Panc1 (cell line): Measurements from ENCODE around the gene CCBE1. TPM values are rescaled to one million over a fixed set of nuclear protein-coding genes. Genes with fewer than 3 reads are reported as not detected.

ENCODE experiments used
- ATAC-seq: fragments of 200-7000 bp; cut with Tn5 transposase; 2 replicates; pipeline ENCODE4 v1.9.1; 2020; ENCODE audit warnings: mild to moderate bottlenecking, moderate library complexity
- BruUV-seq: library from RNA; stranded (reverse); fragments of 400-500 nt; replicated peaks from 2 replicates; lab custom pipeline; 2021; lab: Mats Ljungman, UMichigan
- CTCF ChIA-PET: fragments of 300-600 bp; sonication (Branson Sonifier 250); formaldehyde crosslinking; loops from one replicate; lab custom pipeline; 2022; ENCODE audit warnings: antibody characterized with exemption; lab: Charles Lee
- POLR2A ChIA-PET: fragments of 300-600 bp; sonication (Branson Sonifier 250); formaldehyde crosslinking; loops from one replicate; lab custom pipeline; 2022; ENCODE audit warnings: antibody characterized with exemption; lab: Charles Lee
- DNase-seq: peaks from one replicate; pipeline ENCODE4 v3.0.0-alpha.2; 2010; ENCODE audit warnings: low read depth, low spot score
- H3K27ac ChIP-seq: 2 replicates; pipeline ENCODE4 v1.5.1; 2011; ENCODE audit warnings: mild to moderate bottlenecking, low read length, inconsistent platforms
- H3K27me3 ChIP-seq: fragments of 200-500 bp; sonication (Bioruptor generic); 2 replicates; pipeline ENCODE4 v1.6.0; 2014; ENCODE audit warnings: low read length, inconsistent platforms; ENCODE audit not compliant: control insufficient read depth, insufficient read depth
- H3K36me3 ChIP-seq: fragments of 200-500 bp; sonication (Bioruptor generic); 2 replicates; pipeline ENCODE4 v1.5.1; 2014; ENCODE audit warnings: inconsistent platforms, mild to moderate bottlenecking, low read length, moderate library complexity; ENCODE audit not compliant: control insufficient read depth, insufficient read depth
- H3K4me1 ChIP-seq: 2 replicates; pipeline ENCODE4 v1.5.1; 2011; ENCODE audit warnings: inconsistent platforms, mild to moderate bottlenecking, low read length, moderate library complexity; ENCODE audit not compliant: control insufficient read depth, insufficient read depth
- H3K4me3 ChIP-seq, 2 experiments: 2 replicates each; pipeline ENCODE4 v1.5.1; 2011 to 2012; ENCODE audit warnings: low read depth in 2 of 2, low read length in 2 of 2, mild to moderate bottlenecking in 2 of 2, inconsistent platforms in 1 of 2, moderate library complexity in 1 of 2
- H3K9me3 ChIP-seq: fragments of 200-500 bp; sonication (Bioruptor generic); 2 replicates; pipeline ENCODE4 v1.5.1; 2014; ENCODE audit warnings: low read depth, mild to moderate bottlenecking, inconsistent platforms, low read length, moderate library complexity; ENCODE audit not compliant: control insufficient read depth, insufficient read depth
- CTCF ChIP-seq: fragments of 450-650 bp; IDR thresholded peaks from 2 replicates; pipeline ENCODE4 v1.5.1; 2017; ENCODE audit warnings: mild to moderate bottlenecking
- POLR2AphosphoS5 ChIP-seq: IDR thresholded peaks from 2 replicates; pipeline ENCODE4 v1.6.1; 2012; ENCODE audit warnings: mild to moderate bottlenecking, low read depth, low read length, moderate library complexity
- REST ChIP-seq, 2 experiments: IDR thresholded peaks; 2 replicates each; pipeline ENCODE4 v1.6.1; 2011 to 2012; ENCODE audit warnings: low read depth in 2 of 2, control low read depth in 1 of 2, low read length in 1 of 2, mild to moderate bottlenecking in 1 of 2, moderate library complexity in 1 of 2; ENCODE audit not compliant: insufficient read depth in 1 of 2
- SIN3A ChIP-seq: IDR thresholded peaks from 2 replicates; pipeline ENCODE4 v1.6.1; 2012; ENCODE audit warnings: low read depth, mild to moderate bottlenecking, low read length, moderate library complexity, borderline replicate concordance; ENCODE audit not compliant: insufficient read depth
- TCF7L2 ChIP-seq: IDR thresholded peaks from 2 replicates; pipeline ENCODE4 v1.6.1; 2011; ENCODE audit warnings: mild to moderate bottlenecking, low read depth, low read length, inconsistent platforms
- in situ Hi-C: cut with HindIII; loops from 2 replicates; pipeline ENCODE4 v1.10.0; 2016; ENCODE audit warnings: low sequenced_read_pairs, low pct_unique_long_range_greater_than_20kb
- intact Hi-C: fragments of 100-400 bp; cut with micrococcal nuclease; formaldehyde crosslinking; loops from one replicate; pipeline ENCODE4 v1.10.0; 2022; ENCODE audit not compliant: unreplicated experiment
- total RNA-seq: library from RNA; stranded (reverse); gene quantifications from one replicate; pipeline ENCODE4 v1.2.1, GENCODE V29; 2021; ENCODE audit not compliant: unreplicated experiment

Gene CCBE1
- total RNA-seq, 1 experiment from 2014 or later: 0.13 TPM

GRCh38 chr18:59607078-59607379, 90.2 kb downstream of the CCBE1 start:
- no peaks in the 10 kb centered on the region for H3K27me3 ChIP-seq
- H3K9me3 ChIP-seq: no peaks in the 10 kb centered on the region
- intact Hi-C loops (no loop called here), in situ Hi-C loops (no loop called here)
- H3K27ac ChIP-seq: no peak overlapping the region
- no peak overlapping the region for H3K4me3 ChIP-seq
- ChIA-PET POLR2A (no interaction called here), CTCF (no interaction called here)
- BruUV-seq: no TSS peak
- H3K36me3 ChIP-seq: no peaks in the 10 kb centered on the region
- TF ChIP-seq POLR2AphosphoS5 (no peak), TCF7L2 (no peak), REST (IDR thresholded peaks at IDR 0.05; ENCODE audit: insufficient read depth in 1 of 2, low read depth in 2 of 2, low read length in 1 of 2) (no peak), CTCF (no peak), SIN3A (no peak)
- DNase-seq (no peak), ATAC-seq (no peak)
- H3K4me1 ChIP-seq: no peaks in the 10 kb centered on the region

- no peak overlapping the region for H3K4me3 ChIP-seq
- DNase-seq: no peak
- no TSS peak for BruUV-seq
- no peaks in the 10 kb centered on the region for H3K36me3 ChIP-seq
- CTCF ChIA-PET: no interaction called here
- POLR2A ChIA-PET: no interaction called here
- no peak for ATAC-seq
- intact Hi-C loops (no loop called here), in situ Hi-C loops (no loop called here)
- no peaks in the 10 kb centered on the region for H3K27me3 ChIP-seq
- H3K9me3 ChIP-seq: no peaks in the 10 kb centered on the region
- H3K4me1 ChIP-seq: no peaks in the 10 kb centered on the region
- H3K27ac ChIP-seq: no peak overlapping the region
- TF ChIP-seq REST (IDR thresholded peaks at IDR 0.05; ENCODE audit: insufficient read depth in 1 of 2, low read depth in 2 of 2, low read length in 1 of 2): no peak
- no peak for TF ChIP-seq CTCF
- TF ChIP-seq SIN3A: no peak
- no peak for TF ChIP-seq POLR2AphosphoS5
- TF ChIP-seq TCF7L2: no peak
These were observed 90.8 kb downstream of the CCBE1 start for GRCh38 chr18:59606193-59607077.
